Fibroblast of skin of scalp (primary cell): ENCODE results near the gene DCTN5.
A peak's percentile ranks its signal among the peaks of the same experiment; 100 is the strongest.

ENCODE experiments used
- DNase-seq: peaks from one replicate; pipeline ENCODE4 v3.0.0-alpha.2; 2013

DCTN5 gene

GRCh38 chr16:23663918-23664317 is 22.7 kb downstream of the DCTN5 start:
- DNase-seq = no peak

GRCh38 chr16:23666571-23667354 is 25.5 kb downstream of the DCTN5 start:
- DNase-seq = no peak

GRCh38 chr16:23667355-23667659 is 26.0 kb downstream of the DCTN5 start:
- DNase-seq = no peak

- no peak for DNase-seq
Observed at GRCh38 chr16:23668225-23668624, 27.0 kb downstream of the DCTN5 start.

- no peak for DNase-seq
Observed at GRCh38 chr16:23668873-23669272, 27.6 kb downstream of the DCTN5 start.

- peak; percentile 60 for DNase-seq
Observed at GRCh38 chr16:23670137-23670776, 29.0 kb downstream of the DCTN5 start.

GRCh38 chr16:23673971-23674614 is 32.8 kb downstream of the DCTN5 start:
- no peak for DNase-seq

GRCh38 chr16:23676924-23677480 is 35.7 kb downstream of the DCTN5 start:
- DNase-seq = no peak

- peak; percentile 81 for DNase-seq
Observed at GRCh38 chr16:23678430-23679273, 37.4 kb downstream of the DCTN5 start, which contains the start of gene PLK1. Gene PLK1 (plus strand): TSS chr16:23678889. CDS start chr16:23678933, 44 bp downstream.

- peak; percentile 27 for DNase-seq
Observed at GRCh38 chr16:23679274-23679985, 38.2 kb downstream of the DCTN5 start.

GRCh38 chr16:23679986-23680336 is 38.7 kb downstream of the DCTN5 start:
- DNase-seq = no peak

- no peak for DNase-seq
Observed at GRCh38 chr16:23682181-23682580, 40.9 kb downstream of the DCTN5 start.

GRCh38 chr16:23683487-23683886 is 42.2 kb downstream of the DCTN5 start:
- no peak for DNase-seq

GRCh38 chr16:23687034-23687808 is 46.0 kb downstream of the DCTN5 start:
- no peak for DNase-seq

GRCh38 chr16:23689442-23690187 is 48.3 kb downstream of the DCTN5 start:
- no peak for DNase-seq

- no peak for DNase-seq
Observed at GRCh38 chr16:23690771-23691482, 49.7 kb downstream of the DCTN5 start.

GRCh38 chr16:23691483-23692189 is 50.4 kb downstream of the DCTN5 start:
- peak; percentile 44 for DNase-seq

GRCh38 chr16:23692190-23692837 is 51.0 kb downstream of the DCTN5 start:
- DNase-seq = no peak
